Mesothelial cell of epicardium (in vitro differentiated cells): ENCODE results near the gene ITGAE. TPM values are rescaled to one million over a fixed set of nuclear protein-coding genes. Genes with fewer than 3 reads are reported as not detected.

Experiments
- DNase-seq, 2 experiments: peaks; one replicate each; pipeline ENCODE4 v3.0.0; 2021; ENCODE audit warnings: low spot score in 2 of 2; ENCODE audit not compliant: unreplicated experiment in 2 of 2
- H3K27ac Mint-ChIP-seq: 2 replicates; pipeline ENCODE4 v1.8.0; 2021; ENCODE audit warnings: mixed read lengths
- H3K27me3 Mint-ChIP-seq: 2 replicates; pipeline ENCODE4 v1.8.0; 2021; ENCODE audit warnings: low read depth, mixed read lengths
- H3K36me3 Mint-ChIP-seq: 2 replicates; pipeline ENCODE4 v1.8.0; 2021; ENCODE audit warnings: mixed read lengths
- H3K4me1 Mint-ChIP-seq: 2 replicates; pipeline ENCODE4 v1.8.0; 2021; ENCODE audit warnings: mixed read lengths
- H3K4me3 Mint-ChIP-seq: 2 replicates; pipeline ENCODE4 v1.8.0; 2021; ENCODE audit warnings: mild to moderate bottlenecking, moderate library complexity, mixed read lengths
- H3K9me3 Mint-ChIP-seq: 2 replicates; pipeline ENCODE4 v1.8.0; 2021; ENCODE audit warnings: mixed read lengths
- total RNA-seq: library from RNA; stranded (reverse); gene quantifications from 3 replicates; pipeline ENCODE4 v1.2.1, GENCODE V29; 2021
- TF ChIP-seq, protein P1 (sequence below): fragments of 200-600 bp; sonication (generic); IDR thresholded peaks from one replicate; pipeline ENCODE4 v1.5.0; 2021; ENCODE audit warnings: antibody characterized with exemption; ENCODE audit not compliant: unreplicated experiment

The ITGAE gene
- total RNA-seq, 1 donor from 2014 or later: 20.4 TPM

DNA sequence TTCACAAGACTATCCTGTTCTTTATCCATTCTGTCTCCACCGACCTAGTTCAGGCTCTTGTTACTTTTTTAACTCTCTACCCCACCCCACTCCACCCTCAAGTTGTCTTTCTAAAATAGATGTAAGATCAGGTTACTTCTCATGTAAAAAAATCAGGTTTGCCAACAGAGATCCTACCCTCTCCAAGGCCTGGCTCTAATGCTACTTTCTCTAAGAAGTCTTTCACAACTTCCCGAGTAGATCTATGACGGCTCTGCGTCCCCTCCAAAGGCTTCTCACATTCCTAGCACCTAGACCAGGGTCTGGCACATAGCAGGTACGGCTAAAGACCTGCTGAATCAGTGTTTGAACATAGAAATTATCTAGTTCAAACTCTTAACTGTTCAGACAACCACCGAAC lies 14.1 kb upstream of the ITGAE start:
- Mint-ChIP-seq H3K36me3 (peaks cover 21% of the 10 kb centered on the region), H3K27ac (no peak overlapping the region), H3K9me3 (no peaks in the 10 kb centered on the region), H3K4me1 (no peaks in the 10 kb centered on the region), H3K4me3 (no peak overlapping the region), H3K27me3 (no peaks in the 10 kb centered on the region)
- no peak for DNase-seq
- TF ChIP-seq, protein P1, sequence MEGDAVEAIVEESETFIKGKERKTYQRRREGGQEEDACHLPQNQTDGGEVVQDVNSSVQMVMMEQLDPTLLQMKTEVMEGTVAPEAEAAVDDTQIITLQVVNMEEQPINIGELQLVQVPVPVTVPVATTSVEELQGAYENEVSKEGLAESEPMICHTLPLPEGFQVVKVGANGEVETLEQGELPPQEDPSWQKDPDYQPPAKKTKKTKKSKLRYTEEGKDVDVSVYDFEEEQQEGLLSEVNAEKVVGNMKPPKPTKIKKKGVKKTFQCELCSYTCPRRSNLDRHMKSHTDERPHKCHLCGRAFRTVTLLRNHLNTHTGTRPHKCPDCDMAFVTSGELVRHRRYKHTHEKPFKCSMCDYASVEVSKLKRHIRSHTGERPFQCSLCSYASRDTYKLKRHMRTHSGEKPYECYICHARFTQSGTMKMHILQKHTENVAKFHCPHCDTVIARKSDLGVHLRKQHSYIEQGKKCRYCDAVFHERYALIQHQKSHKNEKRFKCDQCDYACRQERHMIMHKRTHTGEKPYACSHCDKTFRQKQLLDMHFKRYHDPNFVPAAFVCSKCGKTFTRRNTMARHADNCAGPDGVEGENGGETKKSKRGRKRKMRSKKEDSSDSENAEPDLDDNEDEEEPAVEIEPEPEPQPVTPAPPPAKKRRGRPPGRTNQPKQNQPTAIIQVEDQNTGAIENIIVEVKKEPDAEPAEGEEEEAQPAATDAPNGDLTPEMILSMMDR: no peak

DNA sequence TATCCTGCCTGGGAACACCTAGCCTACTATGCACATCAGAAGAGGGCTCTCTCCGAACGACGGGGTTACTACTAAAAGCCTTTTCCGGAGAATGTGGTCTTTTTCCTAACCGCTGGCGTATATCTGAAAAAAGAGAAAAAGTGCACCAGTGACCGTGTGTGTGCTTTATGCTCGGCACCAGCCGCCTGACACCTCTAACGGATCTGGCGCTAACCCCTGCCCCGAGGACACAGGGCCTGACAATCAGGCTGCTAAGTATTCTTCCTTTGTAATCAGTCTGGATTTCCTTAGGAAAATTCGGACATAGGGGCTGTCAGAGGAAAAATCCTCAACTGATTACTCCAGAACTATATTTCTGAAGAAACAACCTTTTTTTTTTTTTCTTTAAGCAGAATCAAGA lies 13.4 kb upstream of the ITGAE start:
- TF ChIP-seq, protein P1: no peak
- peaks cover 24% of the 10 kb centered on the region for H3K36me3 Mint-ChIP-seq
- no peaks in the 10 kb centered on the region for H3K4me1 Mint-ChIP-seq
- H3K27me3 Mint-ChIP-seq: no peaks in the 10 kb centered on the region
- H3K4me3 Mint-ChIP-seq: no peak overlapping the region
- DNase-seq: no peak
- no peaks in the 10 kb centered on the region for H3K9me3 Mint-ChIP-seq
- H3K27ac Mint-ChIP-seq: no peak overlapping the region

DNA sequence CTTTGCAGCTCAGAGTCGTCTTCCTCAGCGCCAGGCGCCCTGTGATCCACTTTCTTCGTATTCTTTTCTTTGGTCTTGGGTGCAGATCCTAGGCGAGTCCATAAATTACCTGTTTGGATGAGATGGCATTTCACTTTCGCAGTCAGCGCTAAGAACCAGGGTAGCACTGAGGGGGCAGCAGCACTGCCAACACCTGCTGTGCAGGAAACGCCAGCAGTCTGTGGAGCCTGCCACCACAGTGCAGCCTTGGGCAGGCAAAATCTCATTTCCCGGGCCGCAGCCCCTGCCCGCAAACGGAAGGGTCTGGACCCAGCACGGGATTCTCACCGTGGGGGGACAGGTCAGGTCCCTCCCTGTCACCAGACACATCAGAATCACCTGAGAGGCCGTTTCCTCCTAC lies 12.2 kb upstream of the ITGAE start:
- TF ChIP-seq, protein P1: no peak
- no peak overlapping the region for H3K27ac Mint-ChIP-seq
- no peaks in the 10 kb centered on the region for H3K27me3 Mint-ChIP-seq
- H3K4me1 Mint-ChIP-seq: no peaks in the 10 kb centered on the region
- H3K36me3 Mint-ChIP-seq: peaks cover 20% of the 10 kb centered on the region
- H3K4me3 Mint-ChIP-seq: no peak overlapping the region
- H3K9me3 Mint-ChIP-seq: no peaks in the 10 kb centered on the region
- DNase-seq: no peak

DNA sequence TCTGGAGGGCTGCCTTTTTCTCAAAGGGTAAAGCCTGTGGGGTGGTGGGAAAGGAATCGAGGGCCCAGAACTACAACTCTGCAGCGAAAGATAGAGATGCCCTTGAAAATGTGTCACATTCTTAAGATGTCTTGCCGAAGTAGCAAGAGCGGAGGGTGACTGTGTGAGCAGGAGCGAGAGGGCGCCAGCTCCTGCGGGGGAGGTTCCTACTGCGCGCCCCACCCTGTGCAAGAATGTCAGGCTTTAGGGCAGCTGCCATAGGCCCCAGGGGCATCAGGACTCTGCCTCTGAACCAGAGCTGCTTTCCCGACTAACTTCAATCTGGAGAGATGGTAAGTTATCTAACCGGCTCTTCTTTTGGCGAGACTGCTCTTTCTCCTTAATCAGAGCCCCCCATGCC lies 11.8 kb upstream of the ITGAE start:
- Mint-ChIP-seq H3K27ac (peak overlapping the region; percentile 11), H3K36me3 (peaks cover 22% of the 10 kb centered on the region), H3K9me3 (no peaks in the 10 kb centered on the region), H3K4me1 (no peaks in the 10 kb centered on the region), H3K27me3 (no peaks in the 10 kb centered on the region), H3K4me3 (no peak overlapping the region)
- TF ChIP-seq, protein P1: no peak
- DNase-seq: no peak

DNA sequence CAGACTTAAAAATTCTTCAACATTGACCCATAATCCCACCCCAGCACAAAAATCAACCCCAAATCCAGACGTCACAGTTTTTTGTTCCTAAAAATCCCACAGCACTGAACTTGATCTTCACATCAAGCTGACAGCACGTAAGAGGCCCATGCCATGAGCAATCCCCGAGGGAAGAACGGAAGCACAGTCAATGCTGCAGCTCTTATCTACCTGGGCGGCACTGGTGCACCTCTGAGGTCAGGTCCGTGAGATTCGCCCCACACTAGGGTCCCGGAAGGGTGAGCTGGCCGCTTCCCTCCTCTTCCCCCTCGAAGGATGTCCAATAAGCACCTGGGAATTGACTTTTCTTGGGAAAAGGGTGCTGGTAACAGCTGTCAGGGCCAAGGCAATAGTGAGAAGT lies 11.3 kb upstream of the ITGAE start:
- Mint-ChIP-seq H3K4me1 (no peaks in the 10 kb centered on the region), H3K4me3 (no peak overlapping the region), H3K9me3 (no peaks in the 10 kb centered on the region), H3K27ac (no peak overlapping the region), H3K27me3 (no peaks in the 10 kb centered on the region), H3K36me3 (peaks cover 24% of the 10 kb centered on the region)
- no peak for DNase-seq
- TF ChIP-seq, protein P1: no peak

DNA sequence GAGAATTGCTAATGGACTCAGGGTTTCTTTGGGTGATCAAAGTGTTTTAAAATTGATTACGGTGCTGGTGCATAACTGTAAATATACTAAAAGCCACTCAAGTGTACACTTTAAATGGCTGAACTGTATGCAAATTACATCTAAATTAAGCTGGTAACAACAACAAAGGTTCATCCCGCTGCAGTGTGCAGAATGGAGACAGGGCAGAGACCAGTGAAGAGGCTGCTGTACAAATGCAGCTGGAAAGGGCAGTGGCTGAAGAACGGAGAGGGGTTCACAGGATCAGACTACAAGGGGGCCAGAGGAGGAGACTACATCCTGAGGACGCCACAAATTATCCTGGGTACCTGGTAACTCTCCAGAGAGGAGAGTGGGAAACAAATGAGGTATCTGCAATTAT lies 9.0 kb upstream of the ITGAE start:
- TF ChIP-seq, protein P1: no peak
- peaks cover 33% of the 10 kb centered on the region for H3K36me3 Mint-ChIP-seq
- H3K4me1 Mint-ChIP-seq: no peaks in the 10 kb centered on the region
- DNase-seq: no peak
- H3K4me3 Mint-ChIP-seq: no peak overlapping the region
- H3K27me3 Mint-ChIP-seq: no peaks in the 10 kb centered on the region
- H3K9me3 Mint-ChIP-seq: no peaks in the 10 kb centered on the region
- no peak overlapping the region for H3K27ac Mint-ChIP-seq
